ENCODE measurements around the gene HMG20A.

HMG20A gene

DNA sequence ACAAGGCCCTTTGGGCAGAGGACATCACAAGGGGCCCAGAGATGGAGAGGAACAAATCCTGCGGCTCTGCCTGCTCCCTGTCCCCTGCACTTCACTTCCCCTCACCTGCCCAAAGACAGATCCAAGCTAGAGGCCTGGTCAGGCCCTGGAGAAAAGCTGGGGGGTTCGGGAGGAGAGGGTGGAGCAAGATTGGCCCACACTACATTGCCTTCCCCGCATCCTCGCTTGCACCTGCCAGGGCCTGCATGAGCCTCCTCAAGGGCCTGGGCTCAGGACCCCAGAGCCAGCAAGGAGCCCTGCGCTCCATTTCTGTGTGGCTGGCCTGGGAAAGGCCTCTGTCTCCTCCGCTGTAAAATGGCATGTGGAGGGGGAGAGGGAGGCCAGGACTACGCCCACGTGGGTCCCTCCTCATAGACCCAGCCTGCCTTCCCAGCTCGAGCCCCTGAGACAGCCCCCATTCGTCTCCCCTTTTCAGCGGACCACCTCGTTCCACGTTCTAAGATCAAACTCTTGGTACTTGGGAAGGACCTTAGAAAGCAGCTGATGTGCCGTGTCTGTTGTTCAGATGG, 106.0 kb downstream of the HMG20A start:
- DNase-seq, result no peak

GRCh38 chr15:77527164-77527778, 106.6 kb downstream of the HMG20A start:
- no peak for DNase-seq

- DNase-seq, result no peak
These were observed 107.1 kb downstream of the HMG20A start for GRCh38 chr15:77527831-77528231.

GRCh38 chr15:77528290-77528967, 107.7 kb downstream of the HMG20A start:
- DNase-seq, result no peak

- no peak for DNase-seq
These were observed 108.3 kb downstream of the HMG20A start for GRCh38 chr15:77528968-77529319.

DNA sequence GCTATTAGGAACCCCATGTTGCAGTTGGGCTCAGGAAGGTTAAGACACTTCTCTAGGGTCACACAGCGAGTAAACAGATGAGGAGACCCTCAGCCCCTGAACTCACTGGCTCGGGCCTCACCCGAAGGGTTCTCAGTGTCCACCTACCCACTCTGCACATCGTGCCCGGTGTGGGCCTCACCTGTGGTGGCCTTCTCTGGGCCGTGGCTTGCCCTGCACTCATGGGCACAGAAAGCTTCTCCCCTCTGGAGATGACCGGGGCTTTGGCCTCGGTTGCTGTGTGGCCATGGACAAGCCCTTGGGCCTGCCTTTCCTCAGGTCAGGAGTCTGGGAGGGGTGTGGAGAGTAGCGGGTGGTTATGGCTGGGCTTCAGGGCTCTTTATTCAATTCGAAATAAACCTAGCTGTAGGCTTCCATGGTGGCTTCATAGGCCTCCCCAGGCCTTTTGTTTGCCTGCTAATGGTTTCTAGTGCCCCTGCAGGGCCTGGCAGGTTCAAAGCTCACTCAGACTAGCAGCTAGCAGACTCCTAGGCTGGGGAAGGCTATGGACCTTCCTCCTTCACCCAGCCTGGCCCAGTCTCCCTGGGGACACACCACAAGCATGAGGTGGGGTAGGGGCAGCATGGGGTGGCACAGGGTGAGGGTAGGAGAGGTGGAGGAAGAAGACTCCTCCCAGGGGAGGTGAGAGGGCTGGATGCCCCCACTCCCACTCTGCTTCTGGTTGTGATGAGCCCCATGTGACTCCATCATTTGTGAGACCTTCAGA, 108.9 kb downstream of the HMG20A start:
- DNase-seq, result no peak

- no peak for DNase-seq
These were observed 109.9 kb downstream of the HMG20A start for GRCh38 chr15:77530576-77530975.

- no peak for DNase-seq
These were observed 110.7 kb downstream of the HMG20A start for GRCh38 chr15:77531191-77532000.

- no peak for DNase-seq
These were observed 111.5 kb downstream of the HMG20A start for GRCh38 chr15:77532067-77532710.

DNA sequence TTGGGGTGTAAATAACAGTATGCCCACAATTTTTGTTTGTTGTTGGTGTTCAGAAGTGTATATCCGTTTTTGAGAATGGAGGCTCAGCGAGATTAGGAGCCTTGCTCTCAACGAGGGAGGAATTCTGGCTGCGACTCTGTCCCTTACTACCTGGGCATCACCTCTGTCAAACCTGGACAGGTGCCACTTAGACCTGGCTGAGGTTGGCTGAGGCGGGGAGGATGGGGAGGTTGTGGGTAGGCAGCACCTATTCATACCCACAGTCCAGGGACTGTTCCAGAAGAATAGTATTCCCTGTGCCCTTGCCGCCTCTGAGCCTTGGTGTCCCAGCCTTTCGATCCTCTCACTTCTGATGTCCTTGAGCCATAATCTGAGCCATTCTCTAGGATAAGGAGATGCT, 112.2 kb downstream of the HMG20A start:
- DNase-seq, result no peak

- DNase-seq, result no peak
These were observed 113.1 kb downstream of the HMG20A start for GRCh38 chr15:77533578-77534430.
